Ovary (tissue), 3 donors: ENCODE results near the gene NELL1.

Experiments
- EP300 ChIP-seq: sonication (generic); formaldehyde crosslinking; IDR thresholded peaks from one replicate; pipeline ENCODE4 v1.6.1; 2017; ENCODE audit warnings: antibody characterized with exemption
- POLR2A ChIP-seq: fragments of 450-650 bp; IDR thresholded peaks from one replicate; pipeline ENCODE4 v1.6.1; 2017; ENCODE audit warnings: antibody characterized with exemption, mild to moderate bottlenecking, moderate library complexity
- TF ChIP-seq, protein P1 (sequence below), 3 donors: fragments of 450-650 bp in 2 of 3; fragments of 200-600 bp in 1 of 3; IDR thresholded peaks; one replicate each; pipeline versions ENCODE4 v1.5.1 to v1.8.0; 2016 to 2022; ENCODE audit warnings: antibody characterized with exemption in 3 of 3, mild to moderate bottlenecking in 1 of 3
- donor health status: DM: no; HTN: no; CAD: no.

GRCh38 chr11:20731676-20732215 lies 62.4 kb downstream of the NELL1 start:
- TF ChIP-seq POLR2A: no peak
- TF ChIP-seq, protein P1, sequence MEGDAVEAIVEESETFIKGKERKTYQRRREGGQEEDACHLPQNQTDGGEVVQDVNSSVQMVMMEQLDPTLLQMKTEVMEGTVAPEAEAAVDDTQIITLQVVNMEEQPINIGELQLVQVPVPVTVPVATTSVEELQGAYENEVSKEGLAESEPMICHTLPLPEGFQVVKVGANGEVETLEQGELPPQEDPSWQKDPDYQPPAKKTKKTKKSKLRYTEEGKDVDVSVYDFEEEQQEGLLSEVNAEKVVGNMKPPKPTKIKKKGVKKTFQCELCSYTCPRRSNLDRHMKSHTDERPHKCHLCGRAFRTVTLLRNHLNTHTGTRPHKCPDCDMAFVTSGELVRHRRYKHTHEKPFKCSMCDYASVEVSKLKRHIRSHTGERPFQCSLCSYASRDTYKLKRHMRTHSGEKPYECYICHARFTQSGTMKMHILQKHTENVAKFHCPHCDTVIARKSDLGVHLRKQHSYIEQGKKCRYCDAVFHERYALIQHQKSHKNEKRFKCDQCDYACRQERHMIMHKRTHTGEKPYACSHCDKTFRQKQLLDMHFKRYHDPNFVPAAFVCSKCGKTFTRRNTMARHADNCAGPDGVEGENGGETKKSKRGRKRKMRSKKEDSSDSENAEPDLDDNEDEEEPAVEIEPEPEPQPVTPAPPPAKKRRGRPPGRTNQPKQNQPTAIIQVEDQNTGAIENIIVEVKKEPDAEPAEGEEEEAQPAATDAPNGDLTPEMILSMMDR (IDR thresholded peaks at IDR 0.05): no peak
- TF ChIP-seq EP300: no peak
